ENCODE results near the gene OSBP2. TPM values are rescaled to one million over a fixed set of nuclear protein-coding genes. Genes with fewer than 3 reads are reported as not detected.

OSBP2 gene
- total and polyA plus RNA-seq, 10 of the 15 experiments (the other 5 are each of a cell fraction or from before 2014, with no cell fraction given), result 0.11 to 7.7 (median 3.6) TPM

DNA sequence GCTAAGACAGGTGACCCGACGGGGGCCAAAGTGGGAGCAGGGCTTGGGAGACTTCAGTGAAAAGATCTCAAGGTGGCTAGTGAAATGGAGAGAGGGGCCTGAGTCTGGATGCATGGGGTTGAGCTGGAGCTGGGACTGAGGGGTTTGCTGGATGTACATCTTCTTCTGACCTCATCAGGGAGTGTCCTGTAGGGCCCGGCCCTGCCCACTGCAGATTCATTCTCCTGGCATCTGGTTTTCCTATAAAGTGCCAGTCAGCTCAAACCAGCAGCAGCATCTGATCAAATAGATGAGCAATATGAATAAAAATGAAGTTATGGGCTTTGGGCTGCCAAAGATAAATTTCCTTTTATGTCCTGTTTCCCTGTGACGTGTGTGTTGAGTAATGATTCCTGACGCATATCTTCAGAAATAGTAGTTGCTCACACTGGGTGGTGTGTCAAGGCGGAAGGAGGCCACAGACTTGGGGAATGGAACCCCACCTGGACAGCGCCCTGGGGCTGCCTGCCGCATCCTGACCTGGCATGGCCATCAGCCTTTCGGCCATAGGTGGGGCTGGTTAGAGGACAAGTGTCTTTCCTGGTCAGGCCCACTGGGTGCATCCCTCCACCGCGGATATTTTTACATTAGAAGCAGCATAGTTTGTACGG, 135.4 kb downstream of the OSBP2 start:
- no peaks in the 10 kb centered on the region; a peak in 1 of 4 replicates for H3K27me3 ChIP-seq (replicated peaks in 1 of 2; ENCODE audit: control insufficient read depth in 2 of 2, insufficient read depth in 2 of 2, low read length in 1 of 2)
- in situ Hi-C loops (cut with MboI) (no loop called here), intact Hi-C loops (cut with micrococcal nuclease; ENCODE audit: unreplicated experiment) (no loop called here)
- H3K79me2 ChIP-seq (ENCODE audit: control insufficient read depth, insufficient read depth, low read length), result no peaks in the 10 kb centered on the region
- no peak overlapping the region for H3K9ac ChIP-seq (ENCODE audit: control insufficient read depth, insufficient read depth, low read length)
- POLR2A ChIA-PET, result no interaction called here
- no TSS peak for BruUV-seq (replicated peaks)
- no peaks in the 10 kb centered on the region for H3K36me3 ChIP-seq (ENCODE audit: control insufficient read depth in 2 of 2, insufficient read depth in 2 of 2, low read length in 1 of 2)
- ATAC-seq (no peak), FAIRE-seq (no peak), DNase-seq (ENCODE audit: low read depth, low spot score) (no peak)
- H3K4me1 ChIP-seq (ENCODE audit: control insufficient read depth, insufficient read depth, low read length), result no peaks in the 10 kb centered on the region; the same call in 1 of the 2 replicates
- SMC1A ChIA-PET (ENCODE audit: uncharacterized antibody, unreplicated experiment), result no interaction called here
- no peak overlapping the region for H3K4me2 ChIP-seq (ENCODE audit: control insufficient read depth, insufficient read depth)
- CTCF ChIA-PET, result no interaction called here
- no peak overlapping the region for H3K27ac ChIP-seq (ENCODE audit: control insufficient read depth, insufficient read depth)
- 56% methylated on average over 12 of the region's 12 CpGs for WGBS (ENCODE audit: insufficient coverage, insufficient replicate concordance, low lambda C conversion rate, missing lambda C conversion rate)
- H2AFZ ChIP-seq (ENCODE audit: control insufficient read depth, low read depth, low read length), result no peak overlapping the region
- no peak overlapping the region for H3K4me3 ChIP-seq
- RAD21 ChIA-PET (ENCODE audit: unreplicated experiment), result no interaction called here
- no peaks in the 10 kb centered on the region for H3K9me3 ChIP-seq (replicated peaks; ENCODE audit: control insufficient read depth, insufficient read depth, low read length)
- no peaks in the 10 kb centered on the region for H4K20me1 ChIP-seq (ENCODE audit: control insufficient read depth, insufficient read depth)
- TF ChIP-seq BACH1 (IDR thresholded peaks at IDR 0.05; ENCODE audit: borderline replicate concordance) (no peak), IKZF2 (IDR thresholded peaks at IDR 0.05) (no peak), PAX5 (IDR thresholded peaks at IDR 0.05; ENCODE audit: borderline replicate concordance, low read depth, low read length) (no peak), ATF2 (IDR thresholded peaks at IDR 0.05; ENCODE audit: low read length) (no peak), MXI1 (IDR thresholded peaks at IDR 0.05; ENCODE audit: low read depth, low read length) (no peak), FOXK2 (IDR thresholded peaks at IDR 0.05) (no peak), LARP7 (IDR thresholded peaks at IDR 0.05) (no peak), MEF2B (IDR thresholded peaks at IDR 0.05; ENCODE audit: partially characterized antibody, poor library complexity, severe bottlenecking) (no peak)
- TF ChIP-seq, protein P1, sequence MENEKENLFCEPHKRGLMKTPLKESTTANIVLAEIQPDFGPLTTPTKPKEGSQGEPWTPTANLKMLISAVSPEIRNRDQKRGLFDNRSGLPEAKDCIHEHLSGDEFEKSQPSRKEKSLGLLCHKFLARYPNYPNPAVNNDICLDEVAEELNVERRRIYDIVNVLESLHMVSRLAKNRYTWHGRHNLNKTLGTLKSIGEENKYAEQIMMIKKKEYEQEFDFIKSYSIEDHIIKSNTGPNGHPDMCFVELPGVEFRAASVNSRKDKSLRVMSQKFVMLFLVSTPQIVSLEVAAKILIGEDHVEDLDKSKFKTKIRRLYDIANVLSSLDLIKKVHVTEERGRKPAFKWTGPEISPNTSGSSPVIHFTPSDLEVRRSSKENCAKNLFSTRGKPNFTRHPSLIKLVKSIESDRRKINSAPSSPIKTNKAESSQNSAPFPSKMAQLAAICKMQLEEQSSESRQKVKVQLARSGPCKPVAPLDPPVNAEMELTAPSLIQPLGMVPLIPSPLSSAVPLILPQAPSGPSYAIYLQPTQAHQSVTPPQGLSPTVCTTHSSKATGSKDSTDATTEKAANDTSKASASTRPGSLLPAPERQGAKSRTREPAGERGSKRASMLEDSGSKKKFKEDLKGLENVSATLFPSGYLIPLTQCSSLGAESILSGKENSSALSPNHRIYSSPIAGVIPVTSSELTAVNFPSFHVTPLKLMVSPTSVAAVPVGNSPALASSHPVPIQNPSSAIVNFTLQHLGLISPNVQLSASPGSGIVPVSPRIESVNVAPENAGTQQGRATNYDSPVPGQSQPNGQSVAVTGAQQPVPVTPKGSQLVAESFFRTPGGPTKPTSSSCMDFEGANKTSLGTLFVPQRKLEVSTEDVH (IDR thresholded peaks at IDR 0.05; ENCODE audit: low read depth, partially characterized antibody), result no peak
- TF ChIP-seq, protein P2, sequence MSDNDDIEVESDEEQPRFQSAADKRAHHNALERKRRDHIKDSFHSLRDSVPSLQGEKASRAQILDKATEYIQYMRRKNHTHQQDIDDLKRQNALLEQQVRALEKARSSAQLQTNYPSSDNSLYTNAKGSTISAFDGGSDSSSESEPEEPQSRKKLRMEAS (IDR thresholded peaks at IDR 0.05; ENCODE audit: low read depth, low read length), result no peak
- TF ChIP-seq, protein P3, sequence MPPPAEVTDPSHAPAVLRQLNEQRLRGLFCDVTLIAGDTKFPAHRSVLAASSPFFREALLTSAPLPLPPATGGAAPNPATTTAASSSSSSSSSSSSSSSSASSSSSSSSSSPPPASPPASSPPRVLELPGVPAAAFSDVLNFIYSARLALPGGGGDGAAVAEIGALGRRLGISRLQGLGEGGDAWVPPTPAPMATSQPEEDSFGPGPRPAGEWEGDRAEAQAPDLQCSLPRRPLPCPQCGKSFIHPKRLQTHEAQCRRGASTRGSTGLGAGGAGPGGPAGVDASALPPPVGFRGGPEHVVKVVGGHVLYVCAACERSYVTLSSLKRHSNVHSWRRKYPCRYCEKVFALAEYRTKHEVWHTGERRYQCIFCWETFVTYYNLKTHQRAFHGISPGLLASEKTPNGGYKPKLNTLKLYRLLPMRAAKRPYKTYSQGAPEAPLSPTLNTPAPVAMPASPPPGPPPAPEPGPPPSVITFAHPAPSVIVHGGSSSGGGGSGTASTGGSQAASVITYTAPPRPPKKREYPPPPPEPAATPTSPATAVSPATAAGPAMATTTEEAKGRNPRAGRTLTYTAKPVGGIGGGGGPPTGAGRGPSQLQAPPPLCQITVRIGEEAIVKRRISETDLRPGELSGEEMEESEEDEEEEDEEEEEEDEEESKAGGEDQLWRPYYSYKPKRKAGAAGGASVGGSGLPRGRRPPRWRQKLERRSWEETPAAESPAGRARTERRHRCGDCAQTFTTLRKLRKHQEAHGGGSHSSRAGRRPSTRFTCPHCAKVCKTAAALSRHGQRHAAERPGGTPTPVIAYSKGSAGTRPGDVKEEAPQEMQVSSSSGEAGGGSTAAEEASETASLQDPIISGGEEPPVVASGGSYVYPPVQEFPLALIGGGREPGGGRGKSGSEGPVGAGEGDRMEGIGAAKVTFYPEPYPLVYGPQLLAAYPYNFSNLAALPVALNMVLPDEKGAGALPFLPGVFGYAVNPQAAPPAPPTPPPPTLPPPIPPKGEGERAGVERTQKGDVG (CRISPR knock-in tag; IDR thresholded peaks at IDR 0.05), result no peak
- TF ChIP-seq, protein P4, sequence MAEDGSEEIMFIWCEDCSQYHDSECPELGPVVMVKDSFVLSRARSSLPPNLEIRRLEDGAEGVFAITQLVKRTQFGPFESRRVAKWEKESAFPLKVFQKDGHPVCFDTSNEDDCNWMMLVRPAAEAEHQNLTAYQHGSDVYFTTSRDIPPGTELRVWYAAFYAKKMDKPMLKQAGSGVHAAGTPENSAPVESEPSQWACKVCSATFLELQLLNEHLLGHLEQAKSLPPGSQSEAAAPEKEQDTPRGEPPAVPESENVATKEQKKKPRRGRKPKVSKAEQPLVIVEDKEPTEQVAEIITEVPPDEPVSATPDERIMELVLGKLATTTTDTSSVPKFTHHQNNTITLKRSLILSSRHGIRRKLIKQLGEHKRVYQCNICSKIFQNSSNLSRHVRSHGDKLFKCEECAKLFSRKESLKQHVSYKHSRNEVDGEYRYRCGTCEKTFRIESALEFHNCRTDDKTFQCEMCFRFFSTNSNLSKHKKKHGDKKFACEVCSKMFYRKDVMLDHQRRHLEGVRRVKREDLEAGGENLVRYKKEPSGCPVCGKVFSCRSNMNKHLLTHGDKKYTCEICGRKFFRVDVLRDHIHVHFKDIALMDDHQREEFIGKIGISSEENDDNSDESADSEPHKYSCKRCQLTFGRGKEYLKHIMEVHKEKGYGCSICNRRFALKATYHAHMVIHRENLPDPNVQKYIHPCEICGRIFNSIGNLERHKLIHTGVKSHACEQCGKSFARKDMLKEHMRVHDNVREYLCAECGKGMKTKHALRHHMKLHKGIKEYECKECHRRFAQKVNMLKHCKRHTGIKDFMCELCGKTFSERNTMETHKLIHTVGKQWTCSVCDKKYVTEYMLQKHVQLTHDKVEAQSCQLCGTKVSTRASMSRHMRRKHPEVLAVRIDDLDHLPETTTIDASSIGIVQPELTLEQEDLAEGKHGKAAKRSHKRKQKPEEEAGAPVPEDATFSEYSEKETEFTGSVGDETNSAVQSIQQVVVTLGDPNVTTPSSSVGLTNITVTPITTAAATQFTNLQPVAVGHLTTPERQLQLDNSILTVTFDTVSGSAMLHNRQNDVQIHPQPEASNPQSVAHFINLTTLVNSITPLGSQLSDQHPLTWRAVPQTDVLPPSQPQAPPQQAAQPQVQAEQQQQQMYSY (CRISPR knock-in tag; IDR thresholded peaks at IDR 0.05), result no peak
